OCI-LY7 (cell line): Measurements from ENCODE around the gene AMBN. TPM values are rescaled to one million over a fixed set of nuclear protein-coding genes. Genes with fewer than 3 reads are reported as not detected.

Experiments
- BruUV-seq: library from RNA; stranded (reverse); fragments of 400-500 nt; replicated peaks from 2 replicates; lab custom pipeline; 2021; lab: Mats Ljungman, UMichigan
- CTCF ChIA-PET: fragments of 300-600 bp; sonication (Branson Sonifier 250); formaldehyde crosslinking; loops from one replicate; lab custom pipeline; 2022; ENCODE audit warnings: antibody characterized with exemption; ENCODE audit not compliant: unreplicated experiment; lab: Charles Lee
- POLR2A ChIA-PET: fragments of 300-600 bp; sonication (Branson Sonifier 250); formaldehyde crosslinking; loops from one replicate; lab custom pipeline; 2022; ENCODE audit warnings: antibody characterized with exemption; lab: Charles Lee
- DNase-seq: peaks from one replicate; pipeline ENCODE4 v3.0.0-alpha.2; 2015; ENCODE audit warnings: low spot score
- H2AFZ ChIP-seq: fragments of 200-600 bp; sonication (generic), shearing (Covaris generic); 2 replicates; pipeline ENCODE4 v1.6.1; 2014; ENCODE audit warnings: mild to moderate bottlenecking, antibody characterized with exemption, low read length, moderate library complexity
- H3K27ac ChIP-seq: fragments of 200-600 bp; sonication (generic); 2 replicates; pipeline ENCODE4 v1.5.1; 2014; ENCODE audit warnings: mixed run types, low read depth, mild to moderate bottlenecking, moderate library complexity, low read length, inconsistent platforms; ENCODE audit not compliant: poor library complexity, severe bottlenecking
- H3K36me3 ChIP-seq: fragments of 200-600 bp; sonication (generic); 2 replicates; pipeline ENCODE4 v1.6.1; 2014; ENCODE audit warnings: mild to moderate bottlenecking, antibody characterized with exemption, low read length, moderate library complexity, mixed read lengths; ENCODE audit not compliant: insufficient read depth
- H3K4me1 ChIP-seq: fragments of 200-600 bp; sonication (generic); 2 replicates; pipeline ENCODE4 v1.5.1; 2014; ENCODE audit warnings: mild to moderate bottlenecking, low read length; ENCODE audit not compliant: insufficient read depth, poor library complexity, severe bottlenecking
- H3K4me2 ChIP-seq: fragments of 200-600 bp; sonication (generic); 2 replicates; pipeline ENCODE4 v1.6.1; 2014; ENCODE audit warnings: mild to moderate bottlenecking, low read length
- H3K4me3 ChIP-seq: fragments of 200-600 bp; sonication (generic); 2 replicates; pipeline ENCODE4 v1.5.1; 2014; ENCODE audit warnings: mild to moderate bottlenecking, low read depth, low read length; ENCODE audit not compliant: poor library complexity, severe bottlenecking
- H3K79me2 ChIP-seq: fragments of 200-600 bp; sonication (generic); 2 replicates; pipeline ENCODE4 v1.6.1; 2016; ENCODE audit warnings: low read depth, mild to moderate bottlenecking, low read length, moderate library complexity, mixed read lengths; ENCODE audit not compliant: insufficient read depth
- H3K9me2 ChIP-seq: fragments of 200-600 bp; sonication (generic); 2 replicates; pipeline ENCODE4 v1.6.1; 2016; ENCODE audit warnings: mild to moderate bottlenecking, low read length, mixed read lengths; ENCODE audit not compliant: insufficient read depth
- H3K9me3 ChIP-seq: fragments of 200-600 bp; sonication (generic); 2 replicates; pipeline ENCODE4 v1.6.1; 2014; ENCODE audit warnings: mild to moderate bottlenecking, mixed run types, low read length, mixed read lengths
- H4K20me1 ChIP-seq: fragments of 200-600 bp; sonication (generic); 2 replicates; pipeline ENCODE4 v1.6.1; 2014; ENCODE audit warnings: mild to moderate bottlenecking, antibody characterized with exemption, low read length, moderate library complexity, mixed read lengths; ENCODE audit not compliant: insufficient read depth
- EZH2phosphoT487 ChIP-seq: fragments of 200-600 bp; sonication (generic); IDR thresholded peaks from 2 replicates; pipeline ENCODE4 v1.6.1; 2018; ENCODE audit warnings: low read depth, borderline replicate concordance, mild to moderate bottlenecking, mixed run types, antibody characterized with exemption, low read length, moderate library complexity, mixed read lengths
- intact Hi-C: fragments of 100-400 bp; cut with micrococcal nuclease; formaldehyde crosslinking; loops from one replicate; pipeline ENCODE4 v1.10.0; 2022; ENCODE audit not compliant: unreplicated experiment
- total RNA-seq, 2 experiments: library from RNA; depleted of rRNA in 1 of 2; stranded (reverse); fragments of >200 nt in 1 of 2; shearing (Covaris generic) in 1 of 2; gene quantifications; 2 replicates each; pipeline ENCODE4 v1.2.3, GENCODE V29; 2014 to 2022
- TF ChIP-seq, protein P1 (sequence below): fragments of 200-600 bp; sonication (generic); conservative IDR thresholded peaks from 2 replicates; pipeline ENCODE4 v1.5.1; 2014; ENCODE audit warnings: mild to moderate bottlenecking, antibody characterized with exemption, low read length, moderate library complexity, mixed read lengths

Gene AMBN
- total RNA-seq, 2 experiments from 2014 or later: not detected

DNA sequence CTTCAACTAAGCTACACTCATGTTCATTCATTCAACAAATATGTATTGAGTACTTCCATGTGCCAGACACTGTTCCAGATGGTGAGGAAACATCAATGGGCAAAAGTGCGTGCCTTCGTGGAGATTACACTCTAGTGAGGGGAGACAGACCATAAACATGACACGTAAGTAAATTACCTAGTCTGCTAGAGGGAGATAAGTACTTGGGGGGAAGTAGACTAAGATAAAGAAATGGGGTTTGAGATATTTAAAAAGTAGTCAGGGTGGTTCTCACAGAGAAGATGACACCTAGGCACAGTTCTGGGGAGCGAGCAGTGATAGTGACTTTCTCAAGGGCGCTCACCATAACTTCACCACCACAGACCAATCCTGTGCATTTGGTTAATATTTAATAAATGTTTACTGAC, 62.6 kb downstream of the AMBN start:
- H3K4me2 ChIP-seq: no peak overlapping the region
- H3K9me3 ChIP-seq: no peaks in the 10 kb centered on the region
- H3K4me1 ChIP-seq: peaks cover 51% of the 10 kb centered on the region
- H3K36me3 ChIP-seq: peaks cover 92% of the 10 kb centered on the region
- H3K4me3 ChIP-seq: no peak overlapping the region
- POLR2A ChIA-PET: interaction anchor here (0.7 to 1.3 kb wide), 3 partner anchors 9 to 34 kb away, joined by 3 to 7 read pairs (median 5); partner anchors contain the start of gene UTP3
- no peak overlapping the region for H3K27ac ChIP-seq
- H3K79me2 ChIP-seq: peaks cover 52% of the 10 kb centered on the region
- no peak overlapping the region for H2AFZ ChIP-seq
- peaks cover 24% of the 10 kb centered on the region for H4K20me1 ChIP-seq
- intact Hi-C loops: no loop called here
- no peak for DNase-seq
- CTCF ChIA-PET: no interaction called here
- H3K9me2 ChIP-seq: no peaks in the 10 kb centered on the region
- no TSS peak for BruUV-seq
- no peak for TF ChIP-seq EZH2phosphoT487
- TF ChIP-seq, protein P1, sequence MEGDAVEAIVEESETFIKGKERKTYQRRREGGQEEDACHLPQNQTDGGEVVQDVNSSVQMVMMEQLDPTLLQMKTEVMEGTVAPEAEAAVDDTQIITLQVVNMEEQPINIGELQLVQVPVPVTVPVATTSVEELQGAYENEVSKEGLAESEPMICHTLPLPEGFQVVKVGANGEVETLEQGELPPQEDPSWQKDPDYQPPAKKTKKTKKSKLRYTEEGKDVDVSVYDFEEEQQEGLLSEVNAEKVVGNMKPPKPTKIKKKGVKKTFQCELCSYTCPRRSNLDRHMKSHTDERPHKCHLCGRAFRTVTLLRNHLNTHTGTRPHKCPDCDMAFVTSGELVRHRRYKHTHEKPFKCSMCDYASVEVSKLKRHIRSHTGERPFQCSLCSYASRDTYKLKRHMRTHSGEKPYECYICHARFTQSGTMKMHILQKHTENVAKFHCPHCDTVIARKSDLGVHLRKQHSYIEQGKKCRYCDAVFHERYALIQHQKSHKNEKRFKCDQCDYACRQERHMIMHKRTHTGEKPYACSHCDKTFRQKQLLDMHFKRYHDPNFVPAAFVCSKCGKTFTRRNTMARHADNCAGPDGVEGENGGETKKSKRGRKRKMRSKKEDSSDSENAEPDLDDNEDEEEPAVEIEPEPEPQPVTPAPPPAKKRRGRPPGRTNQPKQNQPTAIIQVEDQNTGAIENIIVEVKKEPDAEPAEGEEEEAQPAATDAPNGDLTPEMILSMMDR: no peak

Other genes starting within 250 kb of the AMBN start
- not detected in 2 replicates for gene SMR3A, start 231.5 kb upstream of the AMBN start, total RNA-seq (2014; rRNA removed; shearing (Covaris generic))
- not detected in 2 replicates for gene SMR3A, start 231.5 kb upstream of the AMBN start, total RNA-seq (2022)
- gene SMR3B, start 209.1 kb upstream of the AMBN start, total RNA-seq (2014; rRNA removed; shearing (Covaris generic)): not detected in 2 replicates
- not detected in 2 replicates for gene SMR3B, start 209.1 kb upstream of the AMBN start, total RNA-seq (2022)
- not detected in 2 replicates for gene OPRPN, start 194.3 kb upstream of the AMBN start, total RNA-seq (2014; rRNA removed; shearing (Covaris generic))
- gene OPRPN, start 194.3 kb upstream of the AMBN start, total RNA-seq (2022): not detected in 2 replicates
- not detected in 2 replicates for gene MUC7, start 120.1 kb upstream of the AMBN start, total RNA-seq (2014; rRNA removed; shearing (Covaris generic))
- gene MUC7, start 120.1 kb upstream of the AMBN start, total RNA-seq (2022): not detected in 2 replicates
- not detected in 2 replicates for gene AMTN, start 73.7 kb upstream of the AMBN start, total RNA-seq (2014; rRNA removed; shearing (Covaris generic))
- not detected in 2 replicates for gene AMTN, start 73.7 kb upstream of the AMBN start, total RNA-seq (2022)
- 0.32 TPM in 1 of 2 replicates, not detected in the other for gene ENAM, start 36.5 kb downstream of the AMBN start, total RNA-seq (2014; rRNA removed; shearing (Covaris generic))
- gene ENAM, start 36.5 kb downstream of the AMBN start, total RNA-seq (2022): 3.5 and 6.2 TPM in 2 replicates
- gene JCHAIN, start 74.3 kb downstream of the AMBN start, total RNA-seq (2014; rRNA removed; shearing (Covaris generic)): 1,460 and 1,542 TPM in 2 replicates
- 1,325 and 1,492 TPM in 2 replicates for gene JCHAIN, start 74.3 kb downstream of the AMBN start, total RNA-seq (2022)
- 34.0 and 51.5 TPM in 2 replicates for gene UTP3, start 96.3 kb downstream of the AMBN start, total RNA-seq (2014; rRNA removed; shearing (Covaris generic))
- gene UTP3, start 96.3 kb downstream of the AMBN start, total RNA-seq (2022): 54.8 and 57.8 TPM in 2 replicates
- gene RUFY3, start 129.7 kb downstream of the AMBN start, total RNA-seq (2014; rRNA removed; shearing (Covaris generic)): 36.4 and 38.2 TPM in 2 replicates
- 42.6 and 52.2 TPM in 2 replicates for gene RUFY3, start 129.7 kb downstream of the AMBN start, total RNA-seq (2022)
- gene GRSF1, start 247.6 kb downstream of the AMBN start, total RNA-seq (2014; rRNA removed; shearing (Covaris generic)): 32.8 and 36.7 TPM in 2 replicates
- gene GRSF1, start 247.6 kb downstream of the AMBN start, total RNA-seq (2022): 52.8 and 67.0 TPM in 2 replicates